Left ventricle myocardium superior (tissue), 1 donor: ENCODE data around the gene NR2C2. TPM values are rescaled to one million over a fixed set of nuclear protein-coding genes. Genes with fewer than 3 reads are reported as not detected.

Experiments used
- ATAC-seq: fragments of 200-7000 bp; cut with Tn5 transposase; one replicate; pipeline ENCODE4 v1.9.1; 2020; ENCODE audit warnings: mild to moderate bottlenecking, moderate library complexity
- DNase-seq: peaks from one replicate; pipeline ENCODE4 v3.0.0-alpha.2; 2020
- intact Hi-C: fragments of 100-400 bp; cut with micrococcal nuclease; formaldehyde crosslinking; loops from one replicate; pipeline ENCODE4 v1.11.0; 2022
- total RNA-seq: library from RNA; stranded (reverse); fragmentation: NEBNext Ultra II Directional; extraction: Animal tissue kit (Norgen Biotek cat#: 25700); gene quantifications from one replicate; pipeline ENCODE4 v1.2.1, GENCODE V29; 2021
- donor health status: DM: no; HTN: yes; CAD: no; lungs with severe emphysema.

The NR2C2 gene
- total RNA-seq, 1 donor from 2014 or later: 31.8 TPM

GRCh38 chr3:14947886-14948608 is 664 bp downstream of the NR2C2 start:
- peak; percentile 98 for DNase-seq
- peak; percentile 97 for ATAC-seq
- intact Hi-C loops: no loop called here

GRCh38 chr3:14948609-14949038 is 1.2 kb downstream of the NR2C2 start:
- DNase-seq (no peak), ATAC-seq (no peak)
- intact Hi-C loops: no loop called here

- DNase-seq: no peak
- no peak for ATAC-seq
- intact Hi-C loops: no loop called here
Measured at GRCh38 chr3:14949126-14949525, 1.7 kb downstream of the NR2C2 start.

GRCh38 chr3:14950274-14950673 is 2.9 kb downstream of the NR2C2 start:
- ATAC-seq: no peak
- no peak for DNase-seq
- intact Hi-C loops: no loop called here

- intact Hi-C loops: no loop called here
- ATAC-seq (no peak), DNase-seq (no peak)
Measured at GRCh38 chr3:14957153-14957552, 9.8 kb downstream of the NR2C2 start.

- no peak for ATAC-seq
- no peak for DNase-seq
- intact Hi-C loops: no loop called here
Measured at GRCh38 chr3:14957925-14958324, 10.5 kb downstream of the NR2C2 start.

GRCh38 chr3:14959359-14959943 is 12.1 kb downstream of the NR2C2 start:
- DNase-seq (no peak), ATAC-seq (no peak)
- intact Hi-C loops: no loop called here

- intact Hi-C loops: no loop called here
- DNase-seq (no peak), ATAC-seq (no peak)
Measured at GRCh38 chr3:14962762-14963161, 15.4 kb downstream of the NR2C2 start.

- ATAC-seq (no peak), DNase-seq (no peak)
- intact Hi-C loops: no loop called here
Measured at GRCh38 chr3:14967285-14967684, 19.9 kb downstream of the NR2C2 start.

- intact Hi-C loops: no loop called here
- ATAC-seq (no peak), DNase-seq (no peak)
Measured at GRCh38 chr3:14969671-14970070, 22.3 kb downstream of the NR2C2 start.

GRCh38 chr3:14976317-14976716 is 28.9 kb downstream of the NR2C2 start:
- peak; percentile 31 for ATAC-seq
- no peak for DNase-seq

GRCh38 chr3:14980689-14981088 is 33.3 kb downstream of the NR2C2 start:
- ATAC-seq: no peak
- no peak for DNase-seq
- intact Hi-C loops: no loop called here

More at GRCh38 chr3:14976317-14976716, 28.9 kb downstream of the NR2C2 start:
- intact Hi-C loops: no loop called here

- DNase-seq (no peak), ATAC-seq (no peak)
- intact Hi-C loops: no loop called here
Measured at GRCh38 chr3:14984581-14985113, 37.3 kb downstream of the NR2C2 start.

- intact Hi-C loops: no loop called here
- peak; percentile 11 for ATAC-seq
Measured at GRCh38 chr3:14988988-14989394, 41.6 kb downstream of the NR2C2 start.

GRCh38 chr3:14989943-14990779 is 42.8 kb downstream of the NR2C2 start:
- DNase-seq: no peak
- peak; percentile 93 for ATAC-seq
- intact Hi-C loops: no loop called here

More at GRCh38 chr3:14988988-14989394, 41.6 kb downstream of the NR2C2 start:
- no peak for DNase-seq

- DNase-seq (no peak), ATAC-seq (no peak)
- intact Hi-C loops: no loop called here
Measured at GRCh38 chr3:14990780-14991148, 43.4 kb downstream of the NR2C2 start.

- intact Hi-C loops: no loop called here
- no peak for DNase-seq
- ATAC-seq: peak; percentile 16
Measured at GRCh38 chr3:14991151-14991742, 43.9 kb downstream of the NR2C2 start.

- ATAC-seq (no peak), DNase-seq (no peak)
- intact Hi-C loops: no loop called here
Measured at GRCh38 chr3:14991818-14992612, 44.6 kb downstream of the NR2C2 start.

GRCh38 chr3:14997941-14998340 is 50.6 kb downstream of the NR2C2 start:
- no peak for ATAC-seq

More at GRCh38 chr3:14997941-14998340, 50.6 kb downstream of the NR2C2 start:
- intact Hi-C loops: no loop called here
- no peak for DNase-seq
